Stimulated activated CD4-positive, alpha-beta T cell treated with anti-CD3 and anti-CD28 coated beads, Interleukin-1b, Interleukin-23, amount 100 ng/mL, for 1 hour (primary cell): ENCODE measurements around the gene ZSCAN26.

Experiments used
- DNase-seq, 2 donors: peaks; one replicate each; pipeline ENCODE4 v3.0.0-alpha.2; 2020; ENCODE audit warnings: low read depth in 2 of 2

The ZSCAN26 gene

DNA sequence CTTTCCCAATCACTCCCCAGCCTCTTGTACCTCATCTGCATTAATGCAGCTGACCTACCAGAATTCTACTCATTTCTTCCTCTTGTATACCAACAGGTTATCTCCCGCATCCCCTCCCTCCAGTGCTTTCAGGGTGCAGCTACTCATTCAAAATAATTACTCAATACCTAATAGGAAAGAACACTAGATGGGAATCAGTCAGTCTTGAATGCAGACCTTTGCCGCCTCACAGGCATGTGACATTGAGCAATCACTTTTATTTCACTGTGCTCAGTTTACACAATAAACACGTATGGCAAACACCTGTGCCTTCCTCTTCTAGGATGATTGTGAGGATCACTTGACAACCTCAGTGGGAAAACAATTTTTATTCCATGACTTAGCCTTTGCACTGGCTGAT, 55.7 kb downstream of the ZSCAN26 start:
- no peak for DNase-seq

DNA sequence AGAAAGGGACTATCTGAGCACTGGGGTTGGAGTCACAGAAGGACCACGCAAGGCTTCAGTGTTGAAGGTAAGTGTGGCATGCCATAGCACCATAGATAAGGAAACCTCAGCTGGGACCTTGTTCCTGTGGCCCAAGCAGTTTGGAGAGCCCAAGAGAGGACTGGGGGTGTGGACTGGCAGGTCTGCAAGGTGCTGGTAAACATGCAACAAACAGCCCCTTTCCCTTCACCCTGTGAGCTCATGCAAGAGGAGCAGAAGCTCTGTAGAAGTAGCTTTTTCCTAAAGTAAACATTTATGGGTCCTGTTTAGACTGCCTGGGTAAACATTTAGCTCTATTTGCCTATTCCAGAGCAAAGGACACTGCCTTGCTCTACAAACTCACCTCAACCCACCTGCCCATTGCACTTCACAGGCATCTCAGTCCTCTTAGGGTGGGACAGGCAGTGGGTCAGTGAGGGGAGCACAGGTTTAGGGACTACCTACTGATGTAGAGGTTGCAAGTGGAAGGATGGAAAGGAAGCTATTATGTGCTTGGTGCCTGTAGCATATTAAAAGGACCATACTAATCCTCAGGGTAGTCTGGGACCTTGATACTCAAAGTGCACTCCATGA, 57.0 kb downstream of the ZSCAN26 start:
- no peak for DNase-seq

DNA sequence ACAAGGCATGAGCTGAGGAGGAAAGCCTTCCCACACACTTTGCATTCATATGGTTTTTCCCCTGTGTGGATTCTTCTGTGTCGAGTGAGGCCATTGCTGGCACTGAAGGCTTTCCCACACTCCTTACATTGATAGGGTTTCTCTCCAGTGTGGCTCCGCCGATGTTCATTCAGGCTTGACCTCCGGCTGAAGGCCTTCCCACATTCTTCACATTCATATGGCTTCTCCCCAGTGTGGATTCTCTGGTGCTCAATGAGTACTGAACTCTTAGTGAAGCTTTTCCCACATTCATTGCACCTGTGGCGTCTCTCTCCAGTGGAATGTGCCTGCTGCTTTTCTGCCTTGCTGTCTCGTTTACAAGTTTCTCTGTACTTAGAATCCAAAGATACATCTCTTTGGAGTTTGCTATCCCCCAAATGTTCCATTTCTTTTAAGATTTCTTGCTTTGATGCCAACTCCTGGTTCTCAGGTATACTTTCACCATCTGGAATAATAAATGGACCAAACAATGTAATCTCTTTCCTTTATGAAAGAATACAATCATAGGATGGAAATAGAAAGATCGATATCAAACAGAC, 59.5 kb downstream of the ZSCAN26 start:
- no peak for DNase-seq
